Brain microvascular endothelial cell (primary cell): Measurements from ENCODE around the gene GLS.

Source experiments
- DNase-seq: peaks from one replicate; pipeline ENCODE4 v3.0.0-alpha.2; 2020
- H3K27ac ChIP-seq: fragments of 250-450 bp; sonication (Bioruptor Pico); 2 replicates; pipeline ENCODE4 v1.5.1; 2020; ENCODE audit warnings: mild to moderate bottlenecking, moderate library complexity
- H3K27me3 ChIP-seq: fragments of 250-450 bp; sonication (Bioruptor Pico); replicated peaks from 2 replicates; pipeline ENCODE4 v1.5.1; 2020; ENCODE audit warnings: mild to moderate bottlenecking
- H3K36me3 ChIP-seq: fragments of 250-450 bp; sonication (Bioruptor Pico); replicated peaks from 2 replicates; pipeline ENCODE4 v1.5.1; 2020; ENCODE audit warnings: mild to moderate bottlenecking
- H3K4me3 ChIP-seq: 2 replicates; pipeline ENCODE4 v1.5.1; 2011; ENCODE audit warnings: low read depth, mild to moderate bottlenecking, control low read depth, low read length, moderate library complexity
- in situ Hi-C: cut with HindIII; loops from 2 replicates; pipeline ENCODE4 v1.10.0; 2017; ENCODE audit warnings: low sequenced_read_pairs, low pct_ligation_motif_present
- TF ChIP-seq, protein P1 (sequence below): IDR thresholded peaks from 2 replicates; pipeline ENCODE4 v1.5.1; 2011; ENCODE audit warnings: low read depth, mild to moderate bottlenecking, moderate library complexity, low read length, control low read depth, inconsistent platforms; ENCODE audit errors: missing control alignments

GLS gene

GRCh38 chr2:190876631-190877030 lies 4.0 kb upstream of the GLS start:
- no peak overlapping the region for H3K27ac ChIP-seq
- TF ChIP-seq, protein P1, sequence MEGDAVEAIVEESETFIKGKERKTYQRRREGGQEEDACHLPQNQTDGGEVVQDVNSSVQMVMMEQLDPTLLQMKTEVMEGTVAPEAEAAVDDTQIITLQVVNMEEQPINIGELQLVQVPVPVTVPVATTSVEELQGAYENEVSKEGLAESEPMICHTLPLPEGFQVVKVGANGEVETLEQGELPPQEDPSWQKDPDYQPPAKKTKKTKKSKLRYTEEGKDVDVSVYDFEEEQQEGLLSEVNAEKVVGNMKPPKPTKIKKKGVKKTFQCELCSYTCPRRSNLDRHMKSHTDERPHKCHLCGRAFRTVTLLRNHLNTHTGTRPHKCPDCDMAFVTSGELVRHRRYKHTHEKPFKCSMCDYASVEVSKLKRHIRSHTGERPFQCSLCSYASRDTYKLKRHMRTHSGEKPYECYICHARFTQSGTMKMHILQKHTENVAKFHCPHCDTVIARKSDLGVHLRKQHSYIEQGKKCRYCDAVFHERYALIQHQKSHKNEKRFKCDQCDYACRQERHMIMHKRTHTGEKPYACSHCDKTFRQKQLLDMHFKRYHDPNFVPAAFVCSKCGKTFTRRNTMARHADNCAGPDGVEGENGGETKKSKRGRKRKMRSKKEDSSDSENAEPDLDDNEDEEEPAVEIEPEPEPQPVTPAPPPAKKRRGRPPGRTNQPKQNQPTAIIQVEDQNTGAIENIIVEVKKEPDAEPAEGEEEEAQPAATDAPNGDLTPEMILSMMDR = no peak
- H3K36me3 ChIP-seq = no peaks in the 10 kb centered on the region
- DNase-seq = no peak
- H3K27me3 ChIP-seq = no peaks in the 10 kb centered on the region
- in situ Hi-C loops = no loop called here
- H3K4me3 ChIP-seq = no peak overlapping the region

DNA sequence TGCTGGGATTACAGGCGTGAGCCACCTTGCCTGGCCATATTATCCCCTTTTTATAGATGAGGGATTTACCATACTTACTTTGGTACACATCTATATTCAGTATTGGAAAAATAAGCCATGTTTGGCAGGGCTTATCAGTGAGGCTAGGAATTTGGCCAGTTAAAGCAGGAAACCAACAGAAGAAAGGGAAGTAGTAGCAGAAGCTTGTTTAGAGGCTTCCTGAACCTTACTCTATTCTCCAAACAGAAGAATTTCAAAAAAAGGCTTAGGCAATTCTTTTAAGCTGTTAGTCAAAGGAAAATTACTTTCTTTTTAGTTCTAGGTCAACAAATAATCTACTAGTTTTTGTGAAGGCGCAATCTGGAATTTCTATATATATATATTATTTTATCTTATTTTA lies 3.2 kb upstream of the GLS start:
- in situ Hi-C loops = no loop called here
- H3K27me3 ChIP-seq = no peaks in the 10 kb centered on the region
- DNase-seq = no peak
- no peaks in the 10 kb centered on the region for H3K36me3 ChIP-seq
- H3K27ac ChIP-seq = no peak overlapping the region
- TF ChIP-seq, protein P1 = no peak
- no peak overlapping the region for H3K4me3 ChIP-seq

- DNase-seq = no peak
- Histone ChIP-seq H3K27ac (peak overlapping the region; percentile 64), H3K27me3 (no peaks in the 10 kb centered on the region), H3K4me3 (peak overlapping the region; percentile 92), H3K36me3 (no peaks in the 10 kb centered on the region)
- in situ Hi-C loops = no loop called here
- TF ChIP-seq, protein P1 = no peak
Measured at GRCh38 chr2:190879474-190880377, 895 bp upstream of the GLS start.

DNA sequence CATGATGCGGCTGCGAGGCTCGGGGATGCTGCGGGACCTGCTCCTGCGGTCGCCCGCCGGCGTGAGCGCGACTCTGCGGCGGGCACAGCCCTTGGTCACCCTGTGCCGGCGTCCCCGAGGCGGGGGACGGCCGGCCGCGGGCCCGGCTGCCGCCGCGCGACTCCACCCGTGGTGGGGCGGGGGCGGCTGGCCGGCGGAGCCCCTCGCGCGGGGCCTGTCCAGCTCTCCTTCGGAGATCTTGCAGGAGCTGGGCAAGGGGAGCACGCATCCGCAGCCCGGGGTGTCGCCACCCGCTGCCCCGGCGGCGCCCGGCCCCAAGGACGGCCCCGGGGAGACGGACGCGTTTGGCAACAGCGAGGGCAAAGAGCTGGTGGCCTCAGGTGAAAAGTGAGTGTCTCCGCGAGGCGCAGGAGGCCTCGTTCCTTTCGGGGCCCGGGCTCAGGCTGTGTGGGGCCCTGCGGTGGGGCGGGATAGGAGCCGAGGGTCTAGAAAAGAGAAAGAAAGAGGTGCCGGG lies 520 bp downstream of the GLS start:
- TF ChIP-seq, protein P1 = no peak
- H3K4me3 ChIP-seq = peak overlapping the region; percentile 92
- peak overlapping the region; percentile 63 for H3K27ac ChIP-seq
- no peak for DNase-seq
- no peaks in the 10 kb centered on the region for H3K36me3 ChIP-seq
- in situ Hi-C loops = no loop called here
- no peaks in the 10 kb centered on the region for H3K27me3 ChIP-seq

DNA sequence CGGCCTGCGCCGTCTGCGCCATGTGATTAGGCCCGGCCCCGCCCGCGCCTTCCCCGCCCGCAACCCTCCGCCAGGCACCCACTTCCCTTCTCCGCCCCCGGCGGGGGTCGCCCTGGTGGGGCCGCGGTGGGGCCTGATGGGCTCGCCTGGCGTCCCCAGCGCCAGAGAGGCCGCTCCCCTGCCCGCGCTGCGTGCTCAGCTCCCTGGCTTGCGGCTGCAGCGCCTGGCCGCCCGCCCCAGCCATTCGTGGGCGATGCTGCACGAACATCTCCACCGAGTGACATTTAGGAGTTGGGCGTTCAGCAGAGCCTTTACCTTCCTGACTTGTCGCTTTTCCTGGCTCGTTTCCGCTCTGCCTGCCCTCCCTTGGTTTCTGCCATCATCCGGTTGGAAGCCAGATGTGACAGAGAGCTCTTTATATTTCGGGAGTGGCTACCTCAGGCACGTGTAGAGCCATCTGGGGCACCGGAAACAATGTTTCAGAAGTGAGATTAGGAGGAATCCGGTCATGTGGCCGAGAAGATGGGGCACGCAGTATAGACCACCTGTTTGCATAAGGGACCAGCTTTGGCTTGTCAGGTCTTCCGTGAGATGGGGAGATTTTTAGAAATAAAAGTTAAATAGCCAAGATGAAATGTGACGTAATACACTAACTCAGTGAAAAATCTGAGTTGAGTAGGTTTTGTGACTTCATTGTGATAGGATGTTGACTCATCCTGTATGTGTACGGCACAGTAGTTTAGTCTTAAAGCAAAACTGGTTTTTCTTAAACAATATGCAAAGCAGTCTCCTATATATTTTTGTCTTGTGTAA lies 1.2 kb downstream of the GLS start:
- in situ Hi-C loops = no loop called here
- no peak for DNase-seq
- no peaks in the 10 kb centered on the region for H3K36me3 ChIP-seq
- TF ChIP-seq, protein P1 = no peak
- H3K4me3 ChIP-seq = peak overlapping the region; percentile 92
- peak overlapping the region; percentile 63 for H3K27ac ChIP-seq
- H3K27me3 ChIP-seq = no peaks in the 10 kb centered on the region
